ENCODE data around the gene ITGA11. TPM values are rescaled to one million over a fixed set of nuclear protein-coding genes. Genes with fewer than 3 reads are reported as not detected.

The ITGA11 gene
- total RNA-seq, 3 donors from 2014 or later = 7.8 to 8.5 (median 7.9) TPM

DNA sequence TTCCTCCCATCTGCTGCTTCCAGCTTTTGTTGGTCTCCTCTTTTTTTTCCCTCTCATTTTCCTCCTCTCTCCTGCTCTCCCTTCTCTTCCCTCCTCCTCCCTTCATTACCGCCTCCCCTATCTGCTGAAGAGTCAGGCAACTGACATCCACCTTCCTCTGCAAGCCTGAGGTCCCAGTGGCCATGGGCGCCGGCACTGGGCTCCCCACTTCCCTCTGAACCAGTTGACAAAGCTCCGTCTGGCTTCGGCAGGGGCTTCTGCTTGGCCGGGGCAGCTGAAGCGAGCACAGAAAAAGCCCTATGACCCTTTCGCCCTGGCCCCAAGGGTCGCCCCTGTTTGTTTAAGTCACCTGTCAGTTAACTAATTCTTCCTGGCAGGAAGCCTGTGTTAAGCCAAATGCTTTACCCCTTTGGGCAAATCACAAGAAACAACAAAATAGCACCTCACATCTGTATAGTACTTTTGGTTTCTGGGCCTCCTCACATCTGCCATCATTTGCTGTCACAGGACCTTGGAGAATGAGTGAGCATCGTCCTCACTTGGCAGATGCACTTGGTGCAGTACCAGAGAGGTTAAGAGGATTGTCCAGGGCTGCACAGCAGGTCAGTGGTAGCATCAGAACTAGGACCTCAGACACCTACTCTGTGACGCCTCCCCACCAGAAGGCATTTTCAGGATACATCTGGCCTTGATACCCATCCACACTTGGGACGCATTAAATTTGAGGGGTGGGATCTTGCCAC lies 27.7 kb downstream of the ITGA11 start:
- intact Hi-C loops (cut with DNase I; ENCODE audit: low total_unique reads) = no loop called here
- H3K27ac ChIP-seq = no peak overlapping the region
- no peak overlapping the region for H3K4me3 ChIP-seq
- peak in 1 of 2 donors; percentile 8 for DNase-seq (ENCODE audit: low spot score in 2 of 2)
- no peaks in the 10 kb centered on the region for H3K4me1 ChIP-seq
- no peak for TF ChIP-seq POLR2AphosphoS5 (IDR thresholded peaks at IDR 0.05)
- TF ChIP-seq CTCF (IDR thresholded peaks at IDR 0.05) = no peak
- TF ChIP-seq POLR2A (IDR thresholded peaks at IDR 0.05) = no peak
- H3K36me3 ChIP-seq = no peaks in the 10 kb centered on the region
- H3K27me3 ChIP-seq = no peaks in the 10 kb centered on the region
- no peaks in the 10 kb centered on the region for H3K9me3 ChIP-seq

GRCh38 chr15:68403161-68403941 lies 28.6 kb downstream of the ITGA11 start:
- Histone ChIP-seq H3K9me3 (no peaks in the 10 kb centered on the region), H3K4me1 (no peaks in the 10 kb centered on the region), H3K27ac (no peak overlapping the region), H3K36me3 (no peaks in the 10 kb centered on the region), H3K27me3 (no peaks in the 10 kb centered on the region), H3K4me3 (no peak overlapping the region)
- TF ChIP-seq POLR2AphosphoS5 (IDR thresholded peaks at IDR 0.05) (no peak), CTCF (IDR thresholded peaks at IDR 0.05) (no peak), POLR2A (IDR thresholded peaks at IDR 0.05) (no peak)
- intact Hi-C loops (cut with DNase I; ENCODE audit: low total_unique reads) = no loop called here
- DNase-seq (ENCODE audit: low spot score in 2 of 2) = peak in 1 of 2 donors; percentile 4

DNA sequence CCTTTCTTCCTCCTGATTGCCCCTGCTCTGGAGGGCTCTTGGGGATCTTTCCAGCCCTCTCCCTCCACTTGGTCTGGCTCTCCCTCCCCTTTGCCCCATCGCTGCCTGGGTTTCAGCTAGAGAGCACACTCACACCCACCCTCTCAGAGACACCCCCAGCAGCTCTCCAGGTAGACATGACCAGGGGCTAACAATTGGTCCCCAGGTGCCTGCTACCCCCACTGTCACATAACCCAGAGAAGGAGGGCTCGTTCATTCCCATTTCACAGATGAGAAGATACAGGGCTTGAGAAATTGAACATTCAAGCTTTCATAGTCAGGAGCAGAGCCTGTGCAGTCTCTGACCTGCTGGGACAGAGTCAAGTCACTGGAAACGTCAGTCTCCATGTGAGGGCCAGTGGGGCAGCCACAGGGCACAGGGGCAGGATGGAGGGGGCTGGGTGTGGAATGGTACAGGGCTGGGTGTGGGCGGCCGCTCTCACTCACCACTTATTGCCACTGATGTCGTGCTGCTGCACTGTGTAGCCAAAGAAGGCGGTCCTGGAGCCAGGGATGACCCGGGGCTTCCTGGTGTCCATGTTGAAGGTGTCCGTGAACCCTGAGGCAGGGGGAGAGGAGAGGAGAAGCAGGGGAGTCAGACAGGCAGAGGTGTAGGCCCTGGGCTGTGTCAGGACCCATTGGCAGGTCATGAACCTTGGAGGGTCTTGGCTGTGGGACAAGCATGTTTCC lies 29.4 kb downstream of the ITGA11 start:
- intact Hi-C loops (cut with DNase I; ENCODE audit: low total_unique reads) = no loop called here
- no peak overlapping the region for H3K4me3 ChIP-seq
- H3K9me3 ChIP-seq = no peaks in the 10 kb centered on the region
- H3K27ac ChIP-seq = no peak overlapping the region
- H3K36me3 ChIP-seq = no peaks in the 10 kb centered on the region
- no peaks in the 10 kb centered on the region for H3K4me1 ChIP-seq
- peak in 1 of 2 donors; percentile 16 for DNase-seq (ENCODE audit: low spot score in 2 of 2)
- TF ChIP-seq CTCF (IDR thresholded peaks at IDR 0.05) (no peak), POLR2AphosphoS5 (IDR thresholded peaks at IDR 0.05) (no peak)
- H3K27me3 ChIP-seq = no peaks in the 10 kb centered on the region

DNA sequence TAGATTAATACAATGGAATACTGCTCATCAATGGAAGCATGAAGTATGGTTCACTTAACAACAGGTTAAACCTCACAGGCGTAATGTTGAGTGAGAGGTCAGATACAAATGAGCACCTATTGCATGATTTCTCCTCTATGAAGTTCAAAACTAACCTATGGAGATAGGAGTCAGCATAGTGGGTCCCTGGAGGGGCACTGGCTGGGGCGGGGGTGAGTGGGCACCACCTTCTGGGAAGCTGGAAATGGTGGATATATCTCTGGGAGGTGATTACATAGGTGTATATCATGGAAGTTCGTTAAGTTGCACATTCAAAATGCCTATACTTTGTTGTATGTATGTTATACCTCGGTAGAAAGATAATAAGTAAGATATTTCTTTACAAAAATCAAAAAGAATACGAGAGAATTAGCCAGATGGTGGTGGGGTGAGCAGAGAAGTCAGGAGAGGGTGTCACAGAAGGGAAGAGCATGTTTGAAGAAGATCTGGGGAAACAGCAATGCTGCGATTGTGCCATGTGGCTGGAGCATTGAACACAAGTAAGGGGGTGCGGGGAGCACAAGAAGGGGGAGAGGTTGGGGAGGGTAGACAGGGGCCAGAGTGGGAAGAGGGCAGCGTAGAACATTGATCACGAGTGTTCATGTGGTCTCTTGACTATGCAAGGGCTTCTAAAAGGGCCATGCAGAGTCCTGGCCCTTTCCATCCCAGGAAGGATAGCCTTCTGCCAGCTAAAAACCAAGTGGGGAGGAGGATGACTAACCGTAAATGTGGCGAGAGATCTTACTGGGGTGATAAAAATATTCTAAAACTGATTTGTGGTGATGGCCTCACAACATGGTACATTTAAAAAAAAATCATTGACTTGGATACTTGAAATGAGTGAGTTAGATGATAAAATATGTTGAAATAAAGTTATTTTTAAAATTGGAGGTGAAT lies 30.2 kb downstream of the ITGA11 start:
- Histone ChIP-seq H3K27me3 (no peaks in the 10 kb centered on the region), H3K4me3 (no peak overlapping the region), H3K36me3 (no peaks in the 10 kb centered on the region), H3K9me3 (no peaks in the 10 kb centered on the region), H3K4me1 (no peaks in the 10 kb centered on the region), H3K27ac (no peak overlapping the region)
- TF ChIP-seq POLR2A (IDR thresholded peaks at IDR 0.05) (no peak), CTCF (IDR thresholded peaks at IDR 0.05) (no peak), POLR2AphosphoS5 (IDR thresholded peaks at IDR 0.05) (no peak)
- no peak for DNase-seq (ENCODE audit: low spot score in 2 of 2)
- intact Hi-C loops (cut with DNase I; ENCODE audit: low total_unique reads) = no loop called here

Measured in breast epithelium (tissue), 4 donors.